PC-9 (cell line): Measurements from ENCODE around the gene KRTAP10-3.

ENCODE experiments used
- EZH2 ChIP-seq: fragments of 200-600 bp; sonication (generic); IDR thresholded peaks from 2 replicates; pipeline ENCODE4 v1.8.0; 2017; ENCODE audit warnings: antibody characterized with exemption, low read depth
- TF ChIP-seq, protein P1 (sequence below): fragments of 200-600 bp; sonication (generic); conservative IDR thresholded peaks from 2 replicates; pipeline ENCODE4 v1.6.1; 2017; ENCODE audit warnings: mixed run types, antibody characterized with exemption, mild to moderate bottlenecking, moderate library complexity

- TF ChIP-seq, protein P1, sequence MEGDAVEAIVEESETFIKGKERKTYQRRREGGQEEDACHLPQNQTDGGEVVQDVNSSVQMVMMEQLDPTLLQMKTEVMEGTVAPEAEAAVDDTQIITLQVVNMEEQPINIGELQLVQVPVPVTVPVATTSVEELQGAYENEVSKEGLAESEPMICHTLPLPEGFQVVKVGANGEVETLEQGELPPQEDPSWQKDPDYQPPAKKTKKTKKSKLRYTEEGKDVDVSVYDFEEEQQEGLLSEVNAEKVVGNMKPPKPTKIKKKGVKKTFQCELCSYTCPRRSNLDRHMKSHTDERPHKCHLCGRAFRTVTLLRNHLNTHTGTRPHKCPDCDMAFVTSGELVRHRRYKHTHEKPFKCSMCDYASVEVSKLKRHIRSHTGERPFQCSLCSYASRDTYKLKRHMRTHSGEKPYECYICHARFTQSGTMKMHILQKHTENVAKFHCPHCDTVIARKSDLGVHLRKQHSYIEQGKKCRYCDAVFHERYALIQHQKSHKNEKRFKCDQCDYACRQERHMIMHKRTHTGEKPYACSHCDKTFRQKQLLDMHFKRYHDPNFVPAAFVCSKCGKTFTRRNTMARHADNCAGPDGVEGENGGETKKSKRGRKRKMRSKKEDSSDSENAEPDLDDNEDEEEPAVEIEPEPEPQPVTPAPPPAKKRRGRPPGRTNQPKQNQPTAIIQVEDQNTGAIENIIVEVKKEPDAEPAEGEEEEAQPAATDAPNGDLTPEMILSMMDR = no peak
- TF ChIP-seq EZH2 = no peak
Observed at GRCh38 chr21:44522753-44523204, 35.8 kb downstream of the KRTAP10-3 start.
